GM18870 (cell line): ENCODE results near the gene ELK3.

Source experiments
- ATAC-seq: cut with Tn5 transposase; IDR thresholded peaks from one replicate; pipeline ENCODE4 v1.9.1; 2021; ENCODE audit warnings: moderate library complexity; ENCODE audit not compliant: unreplicated experiment

ELK3 gene

GRCh38 chr12:96211988-96212387 is 17.8 kb downstream of the ELK3 start:
- ATAC-seq: no peak

- no peak for ATAC-seq
Observed at GRCh38 chr12:96212456-96213375, 18.5 kb downstream of the ELK3 start.

GRCh38 chr12:96213869-96214268 is 19.7 kb downstream of the ELK3 start:
- ATAC-seq: no peak

GRCh38 chr12:96215919-96216273 is 21.7 kb downstream of the ELK3 start:
- no peak for ATAC-seq

- ATAC-seq: no peak
Observed at GRCh38 chr12:96218989-96219678, 25.0 kb downstream of the ELK3 start.

GRCh38 chr12:96219700-96220206 is 25.6 kb downstream of the ELK3 start:
- ATAC-seq: no peak

GRCh38 chr12:96220902-96221301 is 26.7 kb downstream of the ELK3 start:
- no peak for ATAC-seq

- no peak for ATAC-seq
Observed at GRCh38 chr12:96221391-96221790, 27.2 kb downstream of the ELK3 start.

GRCh38 chr12:96223411-96224218 is 29.4 kb downstream of the ELK3 start:
- ATAC-seq: no peak

GRCh38 chr12:96224219-96224615 is 30.0 kb downstream of the ELK3 start:
- ATAC-seq: no peak

GRCh38 chr12:96225044-96225855 is 31.1 kb downstream of the ELK3 start:
- no peak for ATAC-seq

GRCh38 chr12:96225994-96226399 is 31.8 kb downstream of the ELK3 start:
- no peak for ATAC-seq

- no peak for ATAC-seq
Observed at GRCh38 chr12:96226401-96226800, 32.2 kb downstream of the ELK3 start.

- ATAC-seq: no peak
Observed at GRCh38 chr12:96226801-96227348, 32.7 kb downstream of the ELK3 start.

- ATAC-seq: no peak
Observed at GRCh38 chr12:96227365-96228106, 33.4 kb downstream of the ELK3 start.

- ATAC-seq: no peak
Observed at GRCh38 chr12:96228566-96229248, 34.5 kb downstream of the ELK3 start.

GRCh38 chr12:96230646-96231045 is 36.5 kb downstream of the ELK3 start:
- no peak for ATAC-seq

- ATAC-seq: no peak
Observed at GRCh38 chr12:96233168-96233567, 39.0 kb downstream of the ELK3 start.

- ATAC-seq: no peak
Observed at GRCh38 chr12:96233939-96234461, 39.8 kb downstream of the ELK3 start.
